Activated effector memory CD4-positive, alpha-beta T cell treated with anti-CD3 and anti-CD28 coated beads, Interleukin-2, amount 50 U/mL, for 16 hours (primary cell): ENCODE results near the gene CFB.
"Not testable (repeated sequence)": the region's sequence is repeated elsewhere in the genome, so short reads cannot be mapped to it uniquely, and the experiment has no call there.

Experiments
- DNase-seq: peaks from one replicate; pipeline ENCODE4 v3.0.0-alpha.2; 2020

The CFB gene

GRCh38 chr6:31915351-31915750, 30.5 kb upstream of the CFB start:
- DNase-seq = no peak

GRCh38 chr6:31915756-31916155, 30.1 kb upstream of the CFB start:
- DNase-seq = no peak

- no peak for DNase-seq
These were observed 27.7 kb upstream of the CFB start for GRCh38 chr6:31918069-31918720.

GRCh38 chr6:31919624-31920303, 26.1 kb upstream of the CFB start:
- no peak for DNase-seq

GRCh38 chr6:31920811-31921210, 25.1 kb upstream of the CFB start:
- no peak for DNase-seq

GRCh38 chr6:31922942-31923341, 23.0 kb upstream of the CFB start:
- no peak for DNase-seq

- no peak for DNase-seq
These were observed 18.5 kb upstream of the CFB start, which contains the start of gene C2 for GRCh38 chr6:31927242-31927862. Gene C2, plus strand, starts transcription at chr6:31927717. Its CDS starts 36 bp downstream, at chr6:31927753.

GRCh38 chr6:31927863-31928671, 17.8 kb upstream of the CFB start:
- no peak for DNase-seq

- DNase-seq = no peak
These were observed 17.3 kb upstream of the CFB start for GRCh38 chr6:31928672-31928939.

GRCh38 chr6:31930962-31931361, 14.9 kb upstream of the CFB start:
- DNase-seq = no peak

GRCh38 chr6:31932137-31932536, 13.8 kb upstream of the CFB start:
- DNase-seq = not testable (repeated sequence)

GRCh38 chr6:31933537-31933936, 12.4 kb upstream of the CFB start:
- no peak for DNase-seq

GRCh38 chr6:31935021-31935420, 10.9 kb upstream of the CFB start:
- DNase-seq = no peak

GRCh38 chr6:31935823-31936222, 10.1 kb upstream of the CFB start:
- DNase-seq = no peak

GRCh38 chr6:31940256-31940664, 5.6 kb upstream of the CFB start:
- no peak for DNase-seq

GRCh38 chr6:31943742-31944141, 2.2 kb upstream of the CFB start:
- no peak for DNase-seq

- no peak for DNase-seq
These were observed 765 bp upstream of the CFB start for GRCh38 chr6:31945154-31945506.

- DNase-seq = no peak
These were observed 533 bp downstream of the CFB start for GRCh38 chr6:31946370-31946885.

- no peak for DNase-seq
These were observed 1.3 kb downstream of the CFB start for GRCh38 chr6:31947070-31947675.

- DNase-seq = no peak
These were observed 2.0 kb downstream of the CFB start for GRCh38 chr6:31947864-31948263.

GRCh38 chr6:31948306-31948705, 2.4 kb downstream of the CFB start:
- no peak for DNase-seq

- DNase-seq = no peak
These were observed 3.0 kb downstream of the CFB start for GRCh38 chr6:31948753-31949413.
